HG03064 (cell line): ENCODE measurements around the gene PROX2.

ENCODE experiments used
- ATAC-seq: cut with Tn5 transposase; IDR thresholded peaks from one replicate; pipeline ENCODE4 v1.9.1; 2021; ENCODE audit warnings: low read depth; ENCODE audit not compliant: unreplicated experiment

The PROX2 gene

DNA sequence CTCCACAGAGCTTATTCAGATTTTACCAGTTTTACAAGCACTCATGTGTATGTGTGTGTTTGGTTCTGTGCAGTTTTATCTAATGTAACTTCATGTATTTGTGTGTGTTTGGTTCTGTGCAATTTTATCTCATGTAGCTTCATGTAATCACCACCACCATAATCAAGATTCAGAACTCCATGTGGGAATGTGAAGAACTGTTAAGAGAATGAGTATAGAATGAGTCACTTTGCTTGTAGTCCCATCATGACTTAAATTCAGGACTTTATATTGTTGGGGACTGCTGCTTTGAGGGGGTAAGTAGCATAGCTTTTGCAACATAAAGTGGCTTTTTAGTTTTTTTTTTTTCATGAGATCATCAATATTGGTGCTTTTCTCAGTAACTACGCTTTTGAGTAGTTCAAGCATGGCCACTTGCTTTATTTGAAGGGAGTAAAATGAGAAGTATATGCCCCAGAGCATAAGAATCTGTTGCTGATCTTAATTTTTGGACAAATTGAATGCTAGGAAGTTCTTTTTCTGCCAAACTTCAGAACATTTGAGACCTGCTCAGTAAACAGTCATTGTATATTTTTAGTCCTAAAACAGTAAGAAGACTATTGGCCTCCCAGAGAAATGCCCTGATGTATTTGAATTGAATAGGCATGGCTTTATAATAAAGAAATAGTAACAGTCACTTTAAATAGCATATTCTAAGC lies 28.8 kb downstream of the PROX2 start:
- no peak for ATAC-seq

DNA sequence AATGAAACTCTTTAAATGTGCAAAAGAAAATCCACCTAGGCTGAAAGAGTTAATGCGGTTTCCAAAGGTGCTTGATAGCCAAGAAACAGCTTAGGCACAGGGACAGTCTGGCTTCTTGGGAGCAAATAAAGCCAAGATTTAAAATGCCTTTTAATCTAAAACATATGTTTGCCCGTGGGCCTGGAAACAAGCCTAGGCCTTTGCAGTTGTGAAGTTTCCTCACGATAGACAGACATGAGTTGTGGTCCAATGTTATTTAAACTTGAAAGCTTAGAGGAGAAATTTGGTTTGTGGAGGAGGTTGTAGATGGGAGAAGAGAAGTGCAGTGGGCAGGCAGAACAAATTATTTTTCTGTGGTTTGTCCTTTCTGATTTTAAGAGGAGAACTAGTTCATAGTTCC lies 29.8 kb downstream of the PROX2 start:
- no peak for ATAC-seq

GRCh38 chr14:74843653-74844052 lies 32.3 kb downstream of the PROX2 start:
- no peak for ATAC-seq

- ATAC-seq, result peak; percentile 56
Observed at GRCh38 chr14:74841230-74842207, 34.4 kb downstream of the PROX2 start.

- ATAC-seq, result no peak
Observed at GRCh38 chr14:74840603-74841030, 35.3 kb downstream of the PROX2 start.

DNA sequence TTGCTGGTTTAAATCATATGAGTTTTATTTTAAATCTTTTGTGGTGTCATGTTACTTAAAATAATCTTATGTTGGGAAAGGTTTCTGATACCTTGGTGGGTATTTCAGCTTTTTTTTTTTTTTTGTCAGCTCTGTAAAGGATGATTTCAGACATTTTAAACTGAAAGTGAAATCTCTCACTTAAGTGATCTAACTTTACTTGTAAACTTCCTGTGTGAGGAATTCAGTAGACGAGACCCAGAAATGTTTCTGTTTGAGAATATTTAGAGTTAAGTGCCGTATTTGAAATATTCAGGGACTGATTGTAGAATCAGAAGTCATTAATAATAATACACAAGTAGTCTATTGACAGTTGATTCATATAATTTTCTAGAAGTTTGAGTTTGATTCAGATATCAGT lies 37.8 kb downstream of the PROX2 start:
- ATAC-seq, result no peak

- no peak for ATAC-seq
Observed at GRCh38 chr14:74836251-74836960, 39.5 kb downstream of the PROX2 start.

DNA sequence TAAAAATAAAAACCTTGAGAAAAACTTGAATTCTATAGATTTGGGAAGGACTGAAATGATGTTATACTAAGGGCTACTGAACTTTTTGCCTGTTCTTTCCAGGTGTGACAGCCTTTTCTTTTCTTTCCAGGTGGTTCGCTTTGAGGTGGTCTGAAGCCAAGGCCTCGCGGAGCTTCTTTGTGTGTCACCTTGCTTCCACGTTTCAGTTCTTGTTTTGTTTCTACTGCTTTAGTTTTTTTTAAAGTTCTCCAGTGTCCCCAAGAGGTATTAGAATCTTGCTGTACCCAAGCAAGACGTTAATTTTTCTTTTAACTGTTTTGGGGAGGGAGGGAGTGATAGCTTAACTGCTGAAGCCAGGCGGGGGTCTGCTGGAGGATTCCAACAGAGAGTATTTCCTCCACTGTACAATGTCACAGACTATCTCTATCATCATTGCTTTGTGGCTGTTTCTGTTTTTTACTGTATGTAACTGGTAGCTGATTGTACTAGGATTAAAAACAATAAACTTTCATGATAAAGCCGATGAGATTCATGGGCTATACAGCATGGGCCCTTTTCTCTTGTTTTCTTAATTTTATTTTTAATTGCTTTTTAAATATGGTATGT lies 40.2 kb downstream of the PROX2 start:
- no peak for ATAC-seq

DNA sequence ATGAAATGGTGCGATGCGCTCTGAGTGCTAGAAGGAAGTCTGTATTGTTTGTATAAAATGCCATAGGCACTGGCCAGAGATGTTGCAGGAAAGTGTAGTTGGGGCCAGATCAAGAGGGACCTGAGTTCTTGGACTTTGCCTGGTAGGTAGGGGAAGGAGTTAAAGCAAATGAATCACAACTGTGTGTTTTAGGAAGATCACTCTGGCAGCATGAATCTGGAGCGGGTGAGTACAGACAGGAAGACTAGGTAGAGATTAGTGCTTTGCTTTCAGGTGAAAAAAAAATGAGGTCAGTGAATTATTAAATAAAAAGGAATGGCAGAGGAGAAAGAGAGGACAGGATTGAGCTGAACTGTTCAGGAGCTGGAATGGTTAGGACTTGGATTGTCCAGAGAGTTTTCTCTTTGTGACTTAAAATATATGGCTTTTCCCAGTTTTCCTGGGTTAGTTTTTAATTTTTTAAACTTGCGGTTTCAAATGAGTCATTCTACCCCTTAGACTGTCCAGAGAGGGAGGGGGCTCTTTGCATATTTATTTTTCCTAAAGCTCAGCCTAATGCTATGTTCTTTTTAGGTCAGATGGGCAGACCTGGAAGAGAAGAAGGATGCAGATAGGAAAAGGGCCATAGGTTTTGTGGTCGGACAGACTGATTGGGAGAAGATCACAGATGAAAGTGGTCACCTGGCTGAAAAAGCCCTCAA lies 41.1 kb downstream of the PROX2 start:
- no peak for ATAC-seq

DNA sequence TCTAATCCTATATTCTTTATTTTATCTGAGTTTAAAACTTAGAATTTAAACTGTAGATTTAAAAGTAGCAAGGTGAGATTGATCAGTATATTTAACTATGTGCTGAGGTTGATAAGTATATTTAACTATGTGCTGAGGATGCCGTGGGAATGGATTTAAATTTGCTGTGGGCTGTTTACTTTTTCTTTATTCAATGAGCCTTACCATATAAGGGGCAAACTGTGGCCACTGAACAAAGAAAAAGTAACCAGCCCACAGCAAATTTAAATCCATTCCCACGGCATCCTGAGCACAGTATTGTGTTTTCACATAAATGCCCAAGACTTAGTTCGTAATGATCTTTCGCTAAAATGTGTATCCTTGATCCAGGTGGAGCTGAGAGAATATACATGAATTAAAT lies 43.1 kb downstream of the PROX2 start:
- ATAC-seq, result no peak

DNA sequence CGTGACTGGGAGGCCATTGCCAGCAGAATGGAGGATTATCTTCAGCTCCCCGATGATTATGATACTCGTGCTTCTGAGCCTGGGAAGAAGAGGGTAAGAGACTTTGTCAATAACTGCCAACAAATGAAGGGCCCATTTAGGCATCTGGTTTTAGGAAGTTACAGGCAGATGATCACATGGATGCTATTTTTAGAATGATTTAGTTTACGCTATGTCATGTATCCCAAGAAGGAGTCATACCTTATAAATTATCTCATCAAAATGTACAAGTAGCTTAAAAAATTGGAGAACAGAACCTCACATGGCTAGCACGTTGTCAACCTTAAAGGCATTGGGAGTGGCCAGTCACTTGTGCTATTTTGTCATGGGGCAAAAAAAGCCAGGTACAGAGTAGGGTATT lies 46.7 kb downstream of the PROX2 start:
- no peak for ATAC-seq

- ATAC-seq, result no peak
Observed at GRCh38 chr14:74826574-74826973, 49.4 kb downstream of the PROX2 start.
